Measurements from ENCODE around the gene GIT1. TPM values are rescaled to one million over a fixed set of nuclear protein-coding genes. Genes with fewer than 3 reads are reported as not detected.

The GIT1 gene
- total and polyA plus RNA-seq, 2 donors (not counting 3 experiments of a cell fraction or from before 2014, with no cell fraction given): 75.5 to 92.5 TPM

DNA sequence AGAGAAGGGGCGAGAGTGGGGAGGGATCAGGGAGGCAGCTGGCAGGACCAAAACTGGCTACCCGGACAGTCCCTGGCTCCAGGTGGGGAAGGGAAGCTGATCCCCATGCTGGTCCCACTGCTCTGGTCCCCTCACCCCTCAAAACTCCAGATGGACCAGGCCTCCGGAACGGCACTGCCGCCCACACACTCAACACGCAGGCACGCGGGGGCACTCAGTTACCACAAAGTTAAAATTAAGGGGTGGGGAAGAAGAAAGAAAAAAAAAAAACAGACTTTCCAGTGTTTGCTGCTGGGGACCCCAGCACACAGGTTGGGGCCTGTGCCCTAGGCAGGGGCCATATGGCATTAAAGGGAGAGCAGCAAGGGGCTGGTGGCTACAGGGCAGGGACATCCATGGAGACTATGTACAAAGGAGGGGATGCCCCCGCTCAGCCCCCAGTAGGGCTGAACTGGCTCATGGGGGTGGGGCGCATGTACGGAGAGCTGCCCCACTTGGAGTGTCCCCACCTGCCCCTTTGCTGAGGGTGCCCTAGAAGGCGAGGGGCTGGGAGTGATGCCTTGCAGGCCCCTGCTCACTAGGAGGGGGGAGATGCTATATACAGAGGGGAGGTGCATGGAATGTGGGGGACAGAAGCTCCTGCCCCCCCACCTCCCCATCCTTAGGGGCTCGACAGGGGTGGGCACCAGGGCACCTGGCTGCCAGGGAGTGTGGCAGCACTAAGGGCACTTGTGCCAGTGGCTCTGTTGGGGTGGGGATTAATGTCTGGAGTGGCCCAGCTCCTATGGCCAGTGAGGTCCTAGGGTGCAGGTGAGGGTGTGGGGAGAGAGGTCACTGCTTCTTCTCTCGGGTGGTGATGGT lies 15.3 kb downstream of the GIT1 start:
- BruUV-seq (replicated peaks): no TSS peak
- FAIRE-seq (no peak), DNase-seq (ENCODE audit: low read depth, low spot score) (no peak)
- dilution Hi-C loops (cut with MboI; ENCODE audit: extremely low pct_ligation_motif_present, low sequenced_read_pairs) (no loop called here), intact Hi-C loops (cut with micrococcal nuclease) (loop anchor here (1.0 kb wide), 1 partner anchor 204 kb away; no protein-coding TSS in a partner anchor)
- Histone ChIP-seq H3K36me3 (ENCODE audit: control insufficient read depth in 2 of 2, extremely low read depth in 1 of 2, insufficient read depth in 2 of 2, low read length in 2 of 2) (peaks cover 12 to 51% of the 10 kb centered on the region in 2 experiments), H3K4me3 (replicated peaks in 1 of 3; ENCODE audit: insufficient read depth in 1 of 3, low read depth in 1 of 3, low read length in 3 of 3) (no peak overlapping the region), H4K20me1 (replicated peaks; ENCODE audit: control insufficient read depth, extremely low read depth, insufficient read depth, low read length) (no peaks in the 10 kb centered on the region), H3K27me3 (ENCODE audit: control insufficient read depth in 2 of 2, insufficient read depth in 2 of 2, low read length in 2 of 2) (no peaks in the 10 kb centered on the region), H3K79me2 (ENCODE audit: control insufficient read depth, insufficient read depth, low read length) (no peaks in the 10 kb centered on the region), H3K27ac (ENCODE audit: insufficient read depth, low read depth, low read length) (no peak overlapping the region), H3K4me2 (ENCODE audit: insufficient read depth, low read length) (no peak overlapping the region), H3K9me1 (replicated peaks; ENCODE audit: control insufficient read depth, extremely low read depth, insufficient read depth, low read length) (no peaks in the 10 kb centered on the region), H3K9ac (replicated peaks; ENCODE audit: extremely low read depth, insufficient read depth, low read length) (no peak overlapping the region), H3K4me1 (ENCODE audit: control insufficient read depth, extremely low read depth, insufficient read depth, low read length) (peaks cover 9% of the 10 kb centered on the region), H2AFZ (ENCODE audit: low read depth, low read length) (no peak overlapping the region), H3K9me3 (replicated peaks; ENCODE audit: control insufficient read depth, insufficient read depth, low read length) (no peaks in the 10 kb centered on the region)
- ChIA-PET CTCF (interaction anchor here (0.6 to 9.4 kb wide), 9 partner anchors 12 to 234 kb away, joined by 3 to 152 read pairs (median 6); partner anchors contain the start of gene ANKRD13B), POLR2A (no interaction called here)
- TF ChIP-seq, protein P1, sequence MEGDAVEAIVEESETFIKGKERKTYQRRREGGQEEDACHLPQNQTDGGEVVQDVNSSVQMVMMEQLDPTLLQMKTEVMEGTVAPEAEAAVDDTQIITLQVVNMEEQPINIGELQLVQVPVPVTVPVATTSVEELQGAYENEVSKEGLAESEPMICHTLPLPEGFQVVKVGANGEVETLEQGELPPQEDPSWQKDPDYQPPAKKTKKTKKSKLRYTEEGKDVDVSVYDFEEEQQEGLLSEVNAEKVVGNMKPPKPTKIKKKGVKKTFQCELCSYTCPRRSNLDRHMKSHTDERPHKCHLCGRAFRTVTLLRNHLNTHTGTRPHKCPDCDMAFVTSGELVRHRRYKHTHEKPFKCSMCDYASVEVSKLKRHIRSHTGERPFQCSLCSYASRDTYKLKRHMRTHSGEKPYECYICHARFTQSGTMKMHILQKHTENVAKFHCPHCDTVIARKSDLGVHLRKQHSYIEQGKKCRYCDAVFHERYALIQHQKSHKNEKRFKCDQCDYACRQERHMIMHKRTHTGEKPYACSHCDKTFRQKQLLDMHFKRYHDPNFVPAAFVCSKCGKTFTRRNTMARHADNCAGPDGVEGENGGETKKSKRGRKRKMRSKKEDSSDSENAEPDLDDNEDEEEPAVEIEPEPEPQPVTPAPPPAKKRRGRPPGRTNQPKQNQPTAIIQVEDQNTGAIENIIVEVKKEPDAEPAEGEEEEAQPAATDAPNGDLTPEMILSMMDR (IDR thresholded peaks at IDR 0.05; ENCODE audit: extremely low read depth in 1 of 2, insufficient read depth in 1 of 2, low read depth in 1 of 2, low read length in 2 of 2): no peak
- TF ChIP-seq MYC (IDR thresholded peaks at IDR 0.05; ENCODE audit: low read depth, low read length) (no peak), GATA2 (IDR thresholded peaks at IDR 0.05; ENCODE audit: insufficient read depth, insufficient read length, low read depth, low read length) (no peak), JUN (IDR thresholded peaks at IDR 0.05; ENCODE audit: borderline replicate concordance, insufficient read depth, insufficient read length, low read depth) (no peak), EZH2 (IDR thresholded peaks at IDR 0.05; ENCODE audit: borderline replicate concordance, low read depth, low read length, severe bottlenecking) (no peak), POLR2A (IDR thresholded peaks at IDR 0.05; ENCODE audit: low read depth, low read length) (no peak), POLR2AphosphoS5 (IDR thresholded peaks at IDR 0.05; ENCODE audit: insufficient read depth, low read depth, low read length) (no peak), FOS (IDR thresholded peaks at IDR 0.05; ENCODE audit: borderline replicate concordance, insufficient read depth, low read length) (no peak)
- TF ChIP-seq, protein P2, sequence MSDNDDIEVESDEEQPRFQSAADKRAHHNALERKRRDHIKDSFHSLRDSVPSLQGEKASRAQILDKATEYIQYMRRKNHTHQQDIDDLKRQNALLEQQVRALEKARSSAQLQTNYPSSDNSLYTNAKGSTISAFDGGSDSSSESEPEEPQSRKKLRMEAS (IDR thresholded peaks at IDR 0.05; ENCODE audit: insufficient read depth, insufficient read length): no peak
